Measurements from ENCODE around the gene PTTG2. TPM values are rescaled to one million over a fixed set of nuclear protein-coding genes. Genes with fewer than 3 reads are reported as not detected.

The PTTG2 gene
- total and polyA plus RNA-seq, 2 experiments from 2014 or later: not detected

GRCh38 chr4:37978248-37978924, 18.2 kb downstream of the PTTG2 start:
- 37% methylated on average over 11 of the region's 11 CpGs for WGBS (ENCODE audit: low lambda C conversion rate, missing lambda C conversion rate)
- H3K9me2 ChIP-seq (replicated peaks; ENCODE audit: insufficient read depth): no peaks in the 10 kb centered on the region
- TF ChIP-seq EZH2 (IDR thresholded peaks at IDR 0.05; ENCODE audit: borderline replicate concordance): no peak
- no peak for TF ChIP-seq EZH2phosphoT487 (IDR thresholded peaks at IDR 0.05; ENCODE audit: low read depth, severe bottlenecking, unreplicated experiment)
- no peak for TF ChIP-seq CTCF (IDR thresholded peaks at IDR 0.05; ENCODE audit: poor library complexity)
- H2AFZ ChIP-seq: peak overlapping the region; percentile 67
- peaks cover 13% of the 10 kb centered on the region for H3K4me1 ChIP-seq (ENCODE audit: insufficient read depth)
- no peak for DNase-seq (ENCODE audit: low spot score)
- H3K79me2 ChIP-seq: peaks cover 47% of the 10 kb centered on the region
- no peaks in the 10 kb centered on the region for H3K27me3 ChIP-seq
- peak overlapping the region; percentile 78 for H3K4me3 ChIP-seq
- H3K9me3 ChIP-seq (ENCODE audit: low read depth): no peaks in the 10 kb centered on the region
- H4K20me1 ChIP-seq (ENCODE audit: insufficient read depth, poor library complexity, severe bottlenecking): peaks cover 9% of the 10 kb centered on the region
- H3K27ac ChIP-seq: peak overlapping the region; percentile 95
- peak overlapping the region; percentile 84 for H3K4me2 ChIP-seq
- no peaks in the 10 kb centered on the region for H3K36me3 ChIP-seq (replicated peaks; ENCODE audit: insufficient read depth, low read depth)

GRCh38 chr4:37980246-37980645, 20.0 kb downstream of the PTTG2 start:
- DNase-seq (ENCODE audit: low spot score): no peak
- peaks cover 13% of the 10 kb centered on the region for H3K4me1 ChIP-seq (ENCODE audit: insufficient read depth)
- no peak overlapping the region for H3K27ac ChIP-seq
- TF ChIP-seq CTCF (IDR thresholded peaks at IDR 0.05; ENCODE audit: poor library complexity) (no peak), EZH2phosphoT487 (IDR thresholded peaks at IDR 0.05; ENCODE audit: low read depth, severe bottlenecking, unreplicated experiment) (no peak), EZH2 (IDR thresholded peaks at IDR 0.05; ENCODE audit: borderline replicate concordance) (no peak)
- WGBS (ENCODE audit: low lambda C conversion rate, missing lambda C conversion rate): 96% methylated on average over 1 of the region's 1 CpG
- no peak overlapping the region for H3K4me3 ChIP-seq
- no peaks in the 10 kb centered on the region for H3K36me3 ChIP-seq (replicated peaks; ENCODE audit: insufficient read depth, low read depth)
- peaks cover 65% of the 10 kb centered on the region for H3K79me2 ChIP-seq
- H3K9me2 ChIP-seq (replicated peaks; ENCODE audit: insufficient read depth): no peaks in the 10 kb centered on the region
- H3K27me3 ChIP-seq: no peaks in the 10 kb centered on the region
- H4K20me1 ChIP-seq (ENCODE audit: insufficient read depth, poor library complexity, severe bottlenecking): peaks cover 9% of the 10 kb centered on the region
- no peaks in the 10 kb centered on the region for H3K9me3 ChIP-seq (ENCODE audit: low read depth)
- H3K4me2 ChIP-seq: no peak overlapping the region
- H2AFZ ChIP-seq: no peak overlapping the region

- H3K4me1 ChIP-seq (ENCODE audit: insufficient read depth): peaks cover 13% of the 10 kb centered on the region
- 32% methylated on average over 4 of the region's 4 CpGs for WGBS (ENCODE audit: low lambda C conversion rate, missing lambda C conversion rate)
- H3K27ac ChIP-seq: no peak overlapping the region
- no peaks in the 10 kb centered on the region for H3K27me3 ChIP-seq
- H4K20me1 ChIP-seq (ENCODE audit: insufficient read depth, poor library complexity, severe bottlenecking): peaks cover 9% of the 10 kb centered on the region
- no peak overlapping the region for H3K4me3 ChIP-seq
- H3K9me3 ChIP-seq (ENCODE audit: low read depth): no peaks in the 10 kb centered on the region
- H3K4me2 ChIP-seq: peak overlapping the region; percentile 16
- no peak overlapping the region for H2AFZ ChIP-seq
- no peaks in the 10 kb centered on the region for H3K36me3 ChIP-seq (replicated peaks; ENCODE audit: insufficient read depth, low read depth)
- peaks cover 77% of the 10 kb centered on the region for H3K79me2 ChIP-seq
- H3K9me2 ChIP-seq (replicated peaks; ENCODE audit: insufficient read depth): no peaks in the 10 kb centered on the region
- DNase-seq (ENCODE audit: low spot score): no peak
- no peak for TF ChIP-seq EZH2 (IDR thresholded peaks at IDR 0.05; ENCODE audit: borderline replicate concordance)
- TF ChIP-seq EZH2phosphoT487 (IDR thresholded peaks at IDR 0.05; ENCODE audit: low read depth, severe bottlenecking, unreplicated experiment): no peak
- TF ChIP-seq CTCF (IDR thresholded peaks at IDR 0.05; ENCODE audit: poor library complexity): no peak
Measured at GRCh38 chr4:37981425-37981824, 21.2 kb downstream of the PTTG2 start.
